HG02623 (cell line): ENCODE measurements around the gene KRTAP19-3.
"Not testable (repeated sequence)": the region's sequence is repeated elsewhere in the genome, so short reads cannot be mapped to it uniquely, and the experiment has no call there.

Experiments
- ATAC-seq: cut with Tn5 transposase; IDR thresholded peaks from one replicate; pipeline ENCODE4 v1.9.1; 2021; ENCODE audit warnings: moderate library complexity; ENCODE audit not compliant: unreplicated experiment

KRTAP19-3 gene

DNA sequence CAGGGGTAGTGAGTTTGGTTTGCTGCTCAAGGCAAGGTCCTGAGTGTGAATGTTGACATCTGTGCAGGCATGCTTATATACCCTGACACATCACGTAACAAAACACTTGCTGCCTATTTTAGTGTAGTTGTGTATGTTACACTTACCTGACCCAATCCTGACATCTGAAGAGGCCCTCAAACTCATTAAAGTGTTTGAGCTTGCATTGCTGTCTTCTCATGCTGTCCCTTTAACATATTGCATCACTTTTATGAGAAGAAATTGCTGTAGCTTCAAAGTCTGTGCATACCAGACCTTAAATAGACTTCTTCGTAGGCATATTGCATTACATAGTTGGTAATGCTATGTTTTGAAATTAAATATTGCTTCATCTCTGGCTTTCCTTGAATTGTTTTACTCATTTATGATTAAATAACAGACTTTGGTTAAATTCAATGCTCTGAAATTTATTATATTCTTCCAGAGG lies at the start of gene KRTAP19-3:
Gene KRTAP19-3, minus strand, starts transcription at position 51 of the 466 bp plus-strand sequence. CDS start 56 bp downstream, outside the sequence.
- no peak for ATAC-seq

GRCh38 chr21:30518876-30519275 lies 27.1 kb upstream of the KRTAP19-3 start:
- ATAC-seq = no peak

GRCh38 chr21:30515681-30516080 lies 23.9 kb upstream of the KRTAP19-3 start:
- no peak for ATAC-seq

DNA sequence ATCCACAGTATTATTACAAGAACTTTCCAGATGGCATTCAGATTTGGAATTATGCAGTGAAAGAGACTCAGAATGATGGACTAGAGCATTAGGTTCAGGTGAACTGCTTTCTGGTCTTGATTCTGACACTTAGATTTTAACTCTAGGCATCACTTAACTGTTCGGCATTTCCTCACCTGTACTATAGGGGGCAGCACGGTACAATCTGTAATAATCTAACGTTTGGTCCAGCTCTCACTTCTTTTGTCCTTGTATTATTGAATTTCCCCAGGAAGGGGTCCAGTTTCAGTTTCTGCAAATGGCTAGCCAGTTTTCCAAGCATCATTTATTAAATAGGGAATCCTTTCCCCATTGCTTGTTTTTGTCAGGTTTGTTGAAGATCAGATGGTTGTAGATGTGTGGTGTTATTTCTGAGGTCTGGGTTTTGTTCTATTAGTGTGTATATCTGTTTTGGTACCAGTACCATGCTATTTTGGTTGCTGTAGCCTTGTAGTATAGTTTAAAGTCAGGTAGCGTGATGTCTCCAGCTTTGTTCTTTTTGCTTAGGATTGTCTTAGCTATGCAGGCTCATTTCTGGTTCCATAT lies 13.9 kb upstream of the KRTAP19-3 start:
- ATAC-seq = not testable (repeated sequence)

DNA sequence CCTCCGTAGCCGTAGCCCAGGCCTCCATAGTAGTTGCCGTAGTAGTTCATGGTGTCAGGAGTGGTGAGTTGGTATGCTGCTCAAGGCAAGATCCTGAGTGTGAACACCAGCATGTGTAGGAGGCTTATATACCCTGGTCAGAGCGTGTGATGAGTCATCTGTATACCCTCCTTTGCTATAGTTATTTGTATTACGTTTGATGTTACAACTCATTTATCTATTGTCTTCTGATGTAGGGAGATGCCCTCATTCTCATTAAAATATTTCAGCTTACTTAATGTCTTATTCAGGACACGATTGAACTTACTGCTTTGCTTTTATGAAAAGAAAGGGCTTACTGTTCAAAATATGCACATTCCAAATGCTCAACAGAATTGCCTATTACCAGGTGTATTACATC lies 10.2 kb upstream of the KRTAP19-3 start, which contains the start of gene KRTAP19-5:
Gene KRTAP19-5, minus strand, starts transcription at position 101 of the 400 bp plus-strand sequence. Its CDS starts 51 bp downstream, at position 50.
- ATAC-seq = no peak

DNA sequence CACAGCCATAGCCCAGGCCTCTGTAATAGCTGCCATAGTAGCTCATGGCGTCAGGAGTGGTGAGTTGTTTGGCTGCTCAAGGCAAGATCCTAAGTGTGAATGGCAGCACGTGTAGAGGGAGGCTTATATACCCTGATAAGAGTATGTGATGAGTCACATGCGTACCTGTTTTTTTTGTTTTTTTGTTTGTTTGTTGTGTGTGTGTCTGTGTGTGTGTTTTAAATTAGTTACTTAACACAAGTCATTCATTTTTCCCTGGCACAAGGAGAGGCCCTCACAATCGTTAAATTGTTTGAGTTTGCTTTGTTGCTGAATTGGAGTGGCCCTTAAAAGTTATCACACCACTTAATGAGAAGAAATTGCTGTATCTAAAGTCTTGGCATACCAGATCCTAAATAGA lies 5.3 kb upstream of the KRTAP19-3 start, which contains the start of gene KRTAP19-4:
Gene KRTAP19-4, minus strand, starts transcription at position 101 of the 400 bp plus-strand sequence. Its CDS starts 55 bp downstream, at position 46.
- no peak for ATAC-seq

GRCh38 chr21:30487336-30487735 lies 4.5 kb downstream of the KRTAP19-3 start, which contains the start of gene KRTAP19-2:
Gene KRTAP19-2, minus strand, starts transcription at chr21:30487436. Its CDS starts 88 bp downstream, at chr21:30487348.
- ATAC-seq = no peak

DNA sequence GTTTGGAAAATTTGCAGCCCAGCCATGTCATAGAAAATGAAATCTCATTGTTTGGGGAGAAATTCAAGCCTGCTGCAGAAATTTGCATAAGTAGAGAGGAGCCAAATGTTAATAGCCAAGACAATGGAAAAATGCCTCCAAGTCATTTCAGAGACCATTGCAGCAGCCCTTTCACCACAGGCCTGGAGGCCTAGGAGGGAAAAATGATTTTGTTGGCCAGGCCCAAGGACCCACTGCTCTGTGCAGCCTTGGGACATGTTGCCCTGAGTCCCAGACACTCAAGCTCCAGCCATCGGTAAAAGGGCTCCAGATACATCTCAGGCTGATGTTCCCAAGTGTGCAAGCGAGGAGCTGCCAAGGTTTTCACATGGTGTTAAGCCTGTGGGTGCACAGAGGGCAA lies 5.6 kb downstream of the KRTAP19-3 start:
- no peak for ATAC-seq

- no peak for ATAC-seq
Measured at GRCh38 chr21:30482130-30482529, 9.7 kb downstream of the KRTAP19-3 start.

DNA sequence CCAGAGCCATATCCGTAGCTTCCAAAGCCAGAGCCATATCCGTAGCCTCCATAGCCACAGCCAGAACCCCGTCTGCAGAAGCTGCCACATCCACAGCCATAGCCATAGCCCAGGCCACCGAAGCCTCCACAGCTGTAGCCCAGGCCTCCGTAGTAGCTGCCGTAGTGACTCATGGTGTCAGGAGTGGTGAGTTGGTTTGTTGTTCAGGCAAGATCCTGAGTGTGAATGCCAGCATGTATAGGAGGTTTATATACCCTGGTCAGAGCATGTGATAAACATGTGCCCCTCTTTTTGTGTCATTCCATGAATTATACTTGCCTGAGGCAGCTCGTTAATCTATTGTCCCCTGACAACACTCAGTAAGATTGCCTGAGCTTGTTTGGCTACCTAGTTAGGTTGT lies 11.7 kb downstream of the KRTAP19-3 start, which contains the start of gene KRTAP19-1:
Gene KRTAP19-1, minus strand, starts transcription at position 223 of the 400 bp plus-strand sequence. Its CDS starts 50 bp downstream, at position 173.
- no peak for ATAC-seq

- ATAC-seq = no peak
Measured at GRCh38 chr21:30479259-30479658, 12.6 kb downstream of the KRTAP19-3 start.

- no peak for ATAC-seq
Measured at GRCh38 chr21:30478004-30478403, 13.8 kb downstream of the KRTAP19-3 start.

DNA sequence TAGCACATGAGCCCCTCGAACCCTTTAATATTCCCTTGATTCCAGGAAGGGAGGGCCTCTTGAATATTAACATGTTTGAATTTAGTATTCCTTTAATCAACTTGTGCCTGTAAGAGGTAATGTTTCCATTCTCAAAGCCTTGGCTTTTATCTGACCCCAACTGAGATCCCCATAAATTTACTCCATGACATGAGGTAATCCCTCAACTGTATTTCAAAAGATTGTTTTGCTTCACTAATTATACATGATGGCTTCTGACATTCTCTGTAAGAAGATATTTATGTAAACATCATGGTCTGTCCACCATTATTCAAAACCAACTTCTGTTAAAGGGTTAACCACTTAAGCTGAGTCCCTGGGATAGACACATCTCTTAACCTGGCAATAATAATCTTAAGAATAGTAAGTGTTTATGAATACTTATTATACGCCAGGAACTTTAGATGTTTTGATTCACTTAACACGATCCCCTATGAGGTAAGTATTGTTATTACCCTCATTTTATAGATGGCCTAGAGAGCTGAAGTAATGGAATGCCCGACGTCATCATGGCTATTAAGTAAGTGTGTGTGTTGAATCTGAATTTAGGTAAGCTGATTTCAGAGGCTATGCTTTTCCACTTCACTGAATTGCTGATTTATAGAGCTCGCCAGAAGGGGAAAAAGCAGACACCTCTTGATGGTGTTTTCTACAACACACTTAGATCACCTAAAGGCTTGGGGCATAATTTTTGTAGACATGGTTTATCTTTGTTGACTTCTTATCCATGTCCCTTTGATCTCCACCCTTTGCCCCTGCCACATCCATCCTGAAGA lies 22.7 kb downstream of the KRTAP19-3 start:
- no peak for ATAC-seq

- ATAC-seq = no peak
Measured at GRCh38 chr21:30463713-30464112, 28.1 kb downstream of the KRTAP19-3 start.

DNA sequence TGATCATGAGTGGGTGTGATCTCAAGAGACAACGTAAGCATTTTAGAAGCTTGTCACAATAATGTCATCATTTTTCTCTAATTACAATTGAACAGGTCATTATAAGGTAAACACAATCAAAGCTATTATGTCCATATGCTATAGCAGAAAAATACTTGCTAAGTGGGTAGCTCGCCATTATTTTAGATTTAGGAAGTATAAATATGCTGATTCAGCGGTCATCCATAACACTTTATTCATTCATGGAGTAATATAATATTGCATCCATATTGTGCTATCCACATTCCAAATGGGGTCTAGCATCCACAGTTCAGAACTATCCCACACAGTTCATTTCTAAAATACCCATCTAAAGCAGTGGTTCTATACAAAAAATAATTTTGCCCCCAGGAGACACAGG lies 43.3 kb downstream of the KRTAP19-3 start:
- no peak for ATAC-seq

GRCh38 chr21:30447056-30447455 lies 44.8 kb downstream of the KRTAP19-3 start:
- no peak for ATAC-seq

DNA sequence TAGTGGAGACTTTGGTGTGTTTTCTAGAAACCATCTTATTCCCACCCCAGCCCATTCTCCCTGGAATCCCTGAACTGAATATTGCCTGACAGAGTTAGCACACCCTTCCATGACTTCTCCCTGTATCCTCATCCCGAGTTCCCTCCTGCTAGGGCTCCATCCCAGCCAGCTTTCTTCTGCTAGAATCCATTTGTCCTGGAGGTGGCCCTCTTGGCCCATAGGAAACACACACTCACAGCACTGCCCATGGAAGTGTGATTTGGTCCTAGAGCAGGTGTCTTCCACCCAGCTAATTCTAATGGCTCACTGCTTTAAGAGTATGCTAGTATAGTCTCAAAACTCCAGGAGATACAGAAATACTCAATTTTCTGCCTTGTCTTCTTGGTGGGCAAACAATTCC lies 47.6 kb downstream of the KRTAP19-3 start:
- ATAC-seq = no peak

- ATAC-seq = no peak
Measured at GRCh38 chr21:30443226-30443625, 48.6 kb downstream of the KRTAP19-3 start.
